Heart left ventricle (tissue), 13 donors: Measurements from ENCODE around the gene EML1.

Experiments
- CTCF ChIP-seq, 12 donors: fragments of 200-600 bp; sonication (generic) in 4 of 12; IDR thresholded peaks; one replicate each; pipeline versions ENCODE4 v1.5.0 to v1.8.0; 2018 to 2022; ENCODE audit warnings: antibody characterized with exemption in 12 of 12, mild to moderate bottlenecking in 5 of 12
- POLR2A ChIP-seq, 2 donors: fragments of 450-650 bp; IDR thresholded peaks; one replicate each; pipeline ENCODE4 v1.6.1; 2017; ENCODE audit warnings: antibody characterized with exemption in 2 of 2, mild to moderate bottlenecking in 2 of 2, moderate library complexity in 2 of 2
- donor health status: ischemic (EF 13 %, LVEDD 7.1; RV severe dilation, severe dysfunction).
- donor health status: DM: no; HTN: yes; CAD: no.
- donor health status: DM: no; HTN: no; CAD: no.
- donor health status: ischemic (EF 25% LVEDD 6.9; RV normal size, moderate dysfunction).
- donor health status: ischemic (EF 25% LVEDD 5.7; RV mildly dilated, moderate dysfunction).
- donor health status: ischemic (EF 35%, LVEDD 5.7; RV mildly dilated, moderate dysfunction).
- donor health status: nonischemic (EF 11% LVEDD 7.7; RV severe dilation, severe dysfunction).
- donor health status: DM: yes; HTN: yes; CAD: no.
- donor health status: PGD.
- donor health status: ischemic (EF 29% LVEDD 5.4; RV normal size, mild dysfunction).
- donor health status: nonischemic (EF 23%, LVEDD 6.1; RV moderate dilation, normal function).

GRCh38 chr14:99990268-99991170 is 197.3 kb downstream of the EML1 start:
- TF ChIP-seq CTCF (IDR thresholded peaks at IDR 0.05) (no peak), POLR2A (IDR thresholded peaks at IDR 0.05) (no peak)
